IPS-NIHi7 (cell line): ENCODE measurements around the gene RTN4R.

ENCODE experiments used
- DNase-seq: peaks from one replicate; pipeline ENCODE4 v3.0.0; 2012; ENCODE audit warnings: mixed read lengths; ENCODE audit errors: extremely low spot score

The RTN4R gene

DNA sequence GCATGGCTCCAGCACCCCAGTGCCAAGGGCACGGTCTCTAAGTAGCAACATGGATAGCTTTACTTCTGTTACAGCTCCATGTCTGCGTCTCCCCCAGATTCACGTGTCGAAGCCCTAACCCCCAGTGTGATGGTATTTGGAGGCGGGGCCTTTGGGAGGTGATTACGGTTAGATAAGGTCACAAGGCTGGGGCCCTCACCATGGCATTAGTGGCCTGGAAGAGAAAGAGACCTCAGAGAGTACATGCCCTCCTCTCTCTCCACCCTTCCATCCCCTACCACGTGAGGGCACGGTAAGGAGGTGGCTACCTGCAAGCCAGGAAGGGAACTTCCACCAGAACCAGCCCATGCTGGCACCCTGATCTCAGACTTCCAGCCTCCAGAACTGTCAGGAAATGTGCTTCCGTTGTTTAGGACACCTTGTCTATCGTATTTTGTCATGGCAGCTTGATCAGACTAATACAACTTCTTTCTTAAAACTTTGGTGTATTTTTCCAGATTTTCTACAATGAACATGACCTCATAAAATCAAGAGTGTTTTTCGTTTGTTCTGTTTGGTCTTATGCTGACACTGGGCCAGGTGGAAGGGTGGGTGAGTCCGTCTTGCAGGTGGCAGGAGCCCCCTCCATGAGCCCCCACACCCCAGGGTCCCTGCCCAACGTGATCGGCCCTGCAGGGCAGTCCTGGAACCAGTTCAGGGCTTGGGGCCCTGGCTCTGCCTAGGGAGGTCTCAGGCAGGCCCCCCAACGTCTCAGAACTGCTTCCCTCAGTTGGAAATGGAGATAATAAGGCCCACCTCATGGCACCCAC, 10.7 kb downstream of the RTN4R start:
- DNase-seq, result no peak

- no peak for DNase-seq
Observed at GRCh38 chr22:20256551-20257211, 11.4 kb downstream of the RTN4R start.

DNA sequence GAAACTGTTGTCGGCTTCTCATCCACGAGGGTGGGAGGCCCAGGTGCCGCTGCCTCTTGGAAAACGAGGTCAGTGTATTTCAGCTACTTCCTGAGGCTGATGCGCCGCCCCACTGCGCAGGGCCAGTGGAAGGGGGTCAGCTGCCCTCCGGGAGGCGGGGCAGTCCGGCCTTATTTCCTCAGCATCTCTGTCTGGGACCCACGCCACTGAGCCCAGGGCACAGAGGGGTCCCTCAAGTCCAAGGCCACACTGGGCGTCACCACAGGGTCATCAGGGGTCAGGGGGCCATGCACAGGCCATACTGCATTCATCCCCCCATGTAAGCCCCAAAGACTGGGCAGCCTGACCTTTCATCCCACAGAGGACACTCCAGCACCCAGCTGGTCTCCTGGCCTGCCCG, 12.1 kb downstream of the RTN4R start:
- DNase-seq, result no peak

DNA sequence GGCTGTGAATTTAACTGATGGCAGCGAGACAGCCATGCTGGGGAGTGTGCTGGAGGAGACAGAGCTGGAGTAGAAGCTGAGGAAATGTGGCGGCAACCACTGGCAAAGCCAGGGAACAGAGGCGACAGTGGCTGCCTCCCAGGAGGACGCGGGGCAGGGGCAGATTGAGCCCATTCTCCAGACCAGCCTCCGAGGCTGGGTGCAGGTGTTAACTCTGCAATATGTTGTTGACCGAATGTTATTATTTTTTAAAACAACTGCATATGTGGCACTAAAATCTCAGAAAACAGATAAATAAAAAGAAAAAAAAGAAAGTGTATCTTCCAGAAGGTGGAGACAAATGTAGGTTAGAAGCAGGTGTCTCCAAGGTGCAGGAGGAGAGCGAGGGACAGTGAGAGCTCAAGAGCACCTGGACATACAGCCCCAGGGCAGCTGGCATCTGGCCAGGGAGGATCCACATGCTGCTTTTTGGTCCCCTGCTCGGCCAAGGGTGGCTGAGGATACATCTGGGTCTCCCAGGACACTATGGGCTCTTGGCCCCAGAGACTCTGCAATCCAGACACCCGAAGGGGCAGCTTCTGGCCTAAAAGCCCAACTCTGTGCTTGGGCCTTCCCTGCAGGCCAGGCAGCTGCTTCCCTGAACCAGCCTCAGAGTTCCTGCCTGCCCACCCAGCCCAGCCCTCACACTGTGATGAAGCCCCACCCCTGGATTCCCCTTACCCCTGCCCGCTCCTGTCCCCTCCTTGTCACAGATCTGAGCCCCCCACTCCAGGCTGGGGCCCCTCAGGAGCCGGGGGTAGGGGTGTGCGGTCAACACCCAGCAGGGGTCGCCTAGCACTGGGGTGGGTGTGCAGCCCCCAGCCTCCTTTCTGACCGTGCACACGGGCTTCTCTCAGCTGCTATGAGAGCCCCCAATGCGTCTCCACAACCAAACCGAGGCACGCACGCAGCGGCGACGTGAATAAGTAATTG, 12.9 kb downstream of the RTN4R start:
- no peak for DNase-seq

- no peak for DNase-seq
Observed at GRCh38 chr22:20253161-20253560, 15.0 kb downstream of the RTN4R start.

GRCh38 chr22:20251981-20252380, 16.1 kb downstream of the RTN4R start:
- DNase-seq, result no peak

DNA sequence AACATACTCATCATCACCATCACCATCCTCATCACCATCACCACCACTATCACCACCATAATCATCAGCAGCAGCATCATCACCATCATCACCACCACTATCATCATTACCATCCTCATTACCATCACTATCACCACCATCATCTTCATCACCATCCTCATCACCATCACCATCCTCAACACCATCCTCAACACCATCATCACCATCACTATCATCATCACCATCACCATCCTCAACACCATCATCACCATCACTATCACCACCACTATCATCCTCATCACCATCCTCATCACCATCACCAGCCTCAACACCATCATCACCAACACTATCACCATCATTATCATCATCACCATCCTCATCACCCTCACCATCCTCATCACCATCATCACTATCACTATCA, 16.6 kb downstream of the RTN4R start:
- DNase-seq, result no peak

DNA sequence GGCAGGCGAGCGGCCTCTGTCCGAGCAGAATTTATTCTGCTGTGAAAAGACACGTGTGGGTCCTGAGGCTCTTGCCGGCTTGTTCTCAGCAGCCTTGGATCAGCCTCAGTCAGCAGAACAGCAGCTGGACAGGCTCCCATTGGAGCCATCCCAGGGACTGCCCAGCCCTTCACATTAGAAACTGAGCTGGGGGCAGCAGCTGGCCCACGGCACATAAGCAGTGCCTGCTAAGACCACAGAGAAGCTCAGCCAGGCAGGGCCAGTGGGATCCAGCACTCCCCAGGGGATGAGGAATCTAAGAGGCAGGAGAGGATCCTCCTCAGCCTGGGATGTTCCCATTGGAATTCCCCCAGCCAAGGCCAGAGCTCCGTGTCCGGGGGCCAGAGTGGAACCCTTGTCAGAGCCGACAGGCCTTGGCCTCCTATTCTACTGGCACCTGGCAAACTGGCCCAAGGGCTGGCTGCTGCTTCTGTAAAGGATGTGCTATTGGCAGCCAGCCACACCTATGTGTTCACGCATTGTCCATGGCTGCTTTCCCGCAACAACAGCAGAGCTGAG, 18.2 kb downstream of the RTN4R start:
- no peak for DNase-seq

GRCh38 chr22:20248461-20248978, 19.6 kb downstream of the RTN4R start:
- DNase-seq, result no peak

- no peak for DNase-seq
Observed at GRCh38 chr22:20247608-20248171, 20.4 kb downstream of the RTN4R start.

GRCh38 chr22:20247010-20247505, 21.1 kb downstream of the RTN4R start:
- DNase-seq, result no peak

DNA sequence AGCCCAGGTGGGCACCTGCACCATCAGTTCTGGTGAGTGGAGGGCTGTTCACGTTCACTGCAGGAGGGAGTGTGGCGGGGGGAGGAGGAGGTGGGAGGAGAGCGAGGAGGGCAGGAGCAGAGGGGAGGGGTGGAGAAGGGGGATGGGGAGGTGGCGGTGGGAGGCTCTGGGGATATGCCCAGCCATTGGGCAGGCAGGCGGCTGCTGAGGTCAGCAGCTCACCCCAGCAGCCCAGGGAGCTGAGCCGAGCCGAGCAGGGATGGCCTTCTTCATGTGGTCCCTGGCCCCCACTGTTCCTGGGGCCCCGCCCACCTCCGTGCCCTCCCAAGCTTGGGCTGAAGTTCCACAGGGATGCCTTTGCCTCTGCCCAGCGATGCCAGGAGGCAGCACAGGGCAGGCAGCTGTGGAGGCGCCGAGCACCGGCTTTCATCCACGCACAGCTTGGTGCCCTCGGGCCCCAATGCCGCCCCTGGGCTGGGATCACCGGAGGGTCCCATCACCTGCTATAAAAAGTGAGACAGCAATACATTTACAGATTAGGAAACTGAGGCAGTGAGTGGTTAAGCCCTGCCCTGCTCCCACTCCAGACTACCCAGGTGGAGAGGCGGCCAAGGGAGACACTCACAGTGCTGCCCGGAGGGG, 21.6 kb downstream of the RTN4R start:
- peak; percentile 58 for DNase-seq

DNA sequence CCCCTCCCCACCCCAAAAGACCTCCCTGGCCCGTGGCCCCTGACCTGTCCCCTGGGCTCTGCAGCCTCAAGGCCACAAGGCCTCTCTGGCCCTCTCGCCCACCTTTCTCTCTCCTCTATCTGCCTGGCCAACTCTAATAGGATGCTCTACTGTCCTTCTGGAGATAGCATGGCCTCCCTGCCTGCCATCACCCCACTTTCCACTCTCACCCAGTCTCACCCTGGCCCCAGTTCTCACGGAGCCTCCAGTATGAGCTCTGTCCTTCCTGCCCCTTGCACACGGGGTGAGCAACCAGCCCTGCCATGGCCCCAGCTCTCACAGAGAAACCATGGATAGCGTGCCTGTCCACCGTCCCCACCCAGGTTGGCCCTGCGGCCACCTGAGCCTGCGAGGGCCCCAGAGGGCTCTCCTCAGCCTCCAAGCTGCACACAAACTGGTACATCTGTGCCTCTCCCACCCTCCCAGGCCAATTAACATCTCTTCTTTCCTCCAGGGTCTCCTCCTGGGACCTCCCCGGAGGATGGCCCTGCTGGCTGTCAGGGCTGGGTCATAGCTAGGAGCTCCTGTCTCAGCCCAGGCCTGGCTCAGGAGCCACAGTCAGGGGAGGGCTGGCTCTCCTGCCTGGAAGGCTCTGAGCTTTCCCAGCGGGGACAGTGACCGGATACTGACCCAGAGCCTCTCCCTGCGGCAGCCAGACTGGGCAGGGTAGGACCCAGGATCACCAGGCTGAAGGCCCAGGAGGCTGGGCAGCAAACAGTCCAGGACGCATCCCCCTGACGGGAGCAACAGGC, 22.3 kb downstream of the RTN4R start:
- no peak for DNase-seq

GRCh38 chr22:20244691-20245576, 23.2 kb downstream of the RTN4R start:
- DNase-seq, result no peak

DNA sequence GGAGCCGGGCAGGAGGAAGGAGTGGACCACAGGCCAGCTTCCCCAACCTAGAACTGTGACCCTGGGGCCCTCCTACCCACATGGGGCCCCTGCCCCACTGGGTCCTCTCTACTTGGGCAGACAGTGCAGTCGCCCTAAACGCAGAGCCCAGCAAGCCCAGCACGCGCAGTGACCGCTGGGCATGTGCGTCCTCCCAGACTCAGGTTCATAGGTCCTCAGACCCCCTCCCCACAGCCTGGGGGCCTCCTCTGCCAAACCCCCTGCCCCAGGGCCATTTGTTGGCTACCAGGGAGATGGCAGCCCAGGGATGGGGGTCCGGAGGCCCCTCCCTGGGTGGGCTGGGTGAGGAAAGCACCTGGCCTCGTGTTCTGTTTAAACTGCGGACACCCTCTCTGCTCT, 23.9 kb downstream of the RTN4R start:
- no peak for DNase-seq

DNA sequence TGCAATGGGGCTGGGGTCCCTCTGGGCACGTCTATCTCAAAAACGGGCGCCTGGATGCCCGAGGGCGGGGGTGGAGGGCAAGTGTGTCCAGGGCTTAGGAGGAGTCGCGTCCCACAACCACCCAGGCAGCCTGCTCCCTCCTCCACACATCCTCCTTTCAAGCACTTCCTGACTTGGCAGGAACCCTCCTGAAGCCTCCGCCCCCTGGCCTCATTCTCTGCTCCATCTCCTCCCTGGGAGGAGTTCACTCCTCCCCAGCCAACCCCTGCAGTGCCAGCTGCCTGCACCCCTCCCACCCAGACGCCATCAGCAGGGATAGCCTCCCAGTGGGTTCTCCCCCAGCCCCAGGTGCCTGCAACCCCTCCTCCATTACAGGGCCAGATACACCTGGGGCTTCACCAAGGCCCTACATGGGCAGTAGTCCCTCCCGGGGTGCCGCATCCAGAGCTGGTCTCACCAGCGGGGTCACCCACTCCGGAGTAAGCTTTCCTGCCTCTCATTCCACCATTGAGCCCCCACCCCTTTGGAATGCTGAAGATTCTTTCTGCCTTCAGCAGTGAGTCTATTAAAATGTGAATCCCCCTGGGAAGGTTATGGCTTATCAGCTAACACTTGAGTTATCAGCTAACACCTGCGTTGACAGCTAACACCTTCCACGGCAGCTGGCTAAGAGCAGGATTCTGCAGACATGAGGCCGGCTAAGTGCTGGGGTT, 24.4 kb downstream of the RTN4R start:
- DNase-seq, result peak; percentile 72

- DNase-seq, result no peak
Observed at GRCh38 chr22:20243176-20243536, 25.0 kb downstream of the RTN4R start.
